Measurements from ENCODE around the gene ACADL.

The ACADL gene

DNA sequence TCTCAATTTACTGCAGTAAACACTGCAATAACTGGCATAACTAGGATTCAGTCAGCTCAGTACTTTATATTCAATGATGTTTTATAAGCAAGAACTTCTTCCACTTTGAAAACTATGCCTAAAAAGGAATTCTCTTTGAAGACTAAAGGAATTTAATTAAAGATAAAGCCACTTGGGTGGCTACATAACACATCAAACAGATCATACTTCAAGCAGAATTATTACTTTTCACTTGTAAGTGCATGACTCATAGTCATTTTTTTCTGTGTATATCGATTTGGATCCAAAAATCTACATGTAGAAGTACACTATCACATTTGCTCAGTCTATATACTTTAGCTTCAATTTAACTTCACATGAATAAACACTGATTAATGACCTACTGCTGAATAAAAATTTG lies 58.0 kb downstream of the ACADL start:
- DNase-seq: no peak

DNA sequence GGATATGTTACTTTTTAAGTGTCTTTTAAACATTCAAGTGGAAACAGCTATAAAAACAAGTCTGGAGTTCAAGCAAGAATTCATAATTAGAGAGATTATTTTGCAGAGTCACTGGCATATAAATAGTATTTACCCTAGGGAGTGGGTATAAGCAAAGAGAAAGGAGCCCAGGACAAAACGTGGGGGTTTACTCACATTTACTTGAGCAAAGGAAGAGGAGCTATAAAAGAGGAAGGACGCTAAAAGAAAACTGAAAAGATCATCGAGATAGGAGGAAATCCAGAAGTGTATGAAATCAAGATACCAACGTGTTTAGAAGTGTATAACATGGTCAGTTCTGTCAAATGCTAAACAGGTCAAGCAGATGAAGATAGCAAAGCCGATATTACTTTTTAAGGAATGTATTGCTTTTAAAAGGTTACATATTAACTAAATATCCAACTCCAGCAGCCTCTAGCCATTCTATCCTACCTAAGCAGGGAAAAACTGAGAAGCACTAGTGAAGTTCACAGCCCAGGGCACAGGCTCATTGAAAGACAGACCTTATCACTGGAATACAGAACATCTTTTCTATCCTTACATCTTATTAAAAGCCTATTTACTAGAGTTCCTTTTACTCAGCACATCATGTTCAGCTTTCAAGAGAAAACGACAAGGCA lies 62.7 kb downstream of the ACADL start:
- no peak for DNase-seq

DNA sequence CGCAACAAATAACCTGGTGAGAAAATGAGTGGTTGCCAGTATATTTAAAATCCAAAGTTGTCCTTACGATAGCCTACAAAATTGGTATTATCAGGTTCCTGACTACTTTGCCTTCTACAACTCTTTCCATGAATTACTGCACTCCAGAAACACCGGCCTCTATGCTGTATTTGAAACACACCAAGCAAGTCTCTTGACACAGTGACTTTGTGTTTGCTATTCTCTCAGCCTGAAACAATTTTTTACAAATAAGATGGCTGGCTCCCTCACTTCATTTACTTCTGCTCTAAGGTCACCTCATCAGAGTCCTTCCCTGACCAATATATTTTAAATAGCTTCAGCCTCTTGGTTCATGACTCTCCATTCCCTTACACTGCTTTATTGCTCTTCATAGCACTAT lies 66.2 kb downstream of the ACADL start:
- no peak for DNase-seq

DNA sequence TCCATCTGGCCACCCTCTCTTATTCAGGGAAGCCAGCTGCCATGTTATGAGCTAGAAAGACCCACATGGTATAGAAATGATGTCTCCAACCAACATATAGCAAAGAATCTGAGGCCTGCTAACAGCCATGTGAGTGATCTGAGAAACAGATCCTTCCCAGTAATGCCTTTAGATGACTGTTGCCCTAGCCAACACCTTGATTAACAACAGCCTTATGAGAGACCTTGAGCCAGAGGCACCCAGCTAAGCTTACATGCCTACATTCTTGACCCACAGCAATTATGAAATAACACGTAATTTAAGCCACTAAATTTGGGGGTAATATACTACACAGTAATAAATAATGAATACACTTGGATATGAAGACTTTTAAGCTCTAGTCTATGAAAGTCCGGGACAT lies 67.0 kb downstream of the ACADL start:
- no peak for DNase-seq

DNA sequence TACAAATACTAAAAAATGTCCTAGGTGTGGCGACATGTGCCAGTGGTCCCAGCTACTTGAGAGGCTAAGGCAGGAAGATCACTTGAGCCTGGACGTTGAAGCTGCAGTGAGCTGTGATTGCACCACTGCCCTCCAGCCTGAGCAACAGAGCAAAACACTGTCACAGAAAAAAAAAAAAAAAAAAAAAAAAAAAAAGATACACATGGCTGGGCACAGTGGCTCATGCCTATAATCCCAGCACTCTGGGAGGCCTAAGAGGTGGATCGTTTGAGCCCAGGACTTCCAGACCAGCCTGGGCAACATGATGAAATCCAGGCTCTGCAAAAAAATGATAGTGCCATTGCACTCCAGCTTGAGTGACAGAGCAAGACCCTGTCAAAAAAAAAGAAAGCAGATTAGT lies 67.7 kb downstream of the ACADL start:
- no peak for DNase-seq

DNA sequence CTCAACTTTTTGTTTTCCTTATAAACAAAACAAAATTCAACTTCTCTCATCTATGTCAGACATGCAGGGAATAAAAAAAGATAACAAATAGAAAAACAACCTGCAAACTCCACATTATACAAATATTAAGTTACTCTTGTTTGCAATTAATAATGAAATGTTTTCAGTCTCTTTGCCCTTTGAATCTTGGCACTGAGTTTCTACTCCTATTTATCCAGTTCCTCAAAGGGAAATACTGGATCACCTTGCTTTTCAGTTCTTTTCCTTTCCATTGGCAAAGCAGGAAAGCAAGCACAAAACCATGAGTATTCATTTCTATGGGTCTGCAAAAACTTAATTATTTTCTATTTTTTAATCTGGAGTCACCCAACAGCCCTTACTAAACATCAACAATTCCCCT lies 77.6 kb downstream of the ACADL start:
- no peak for DNase-seq
